Measurements from ENCODE around the gene RPS3.
A peak's percentile ranks its signal among the peaks of the same experiment; 100 is the strongest.

- TF ChIP-seq CTCF (conservative IDR thresholded peaks at IDR 0.05 in 1 of 2, IDR thresholded peaks at IDR 0.05 in 1 of 2; ENCODE audit: low read depth in 1 of 2, low read length in 2 of 2): peak; percentile 43 to 66
- no peak for TF ChIP-seq EZH2 (IDR thresholded peaks at IDR 0.05; ENCODE audit: low read length, missing control alignments)
Measured at GRCh38 chr11:75450826-75451821, 51.8 kb downstream of the RPS3 start.
